ENCODE measurements around the gene MDK.

MDK gene

DNA sequence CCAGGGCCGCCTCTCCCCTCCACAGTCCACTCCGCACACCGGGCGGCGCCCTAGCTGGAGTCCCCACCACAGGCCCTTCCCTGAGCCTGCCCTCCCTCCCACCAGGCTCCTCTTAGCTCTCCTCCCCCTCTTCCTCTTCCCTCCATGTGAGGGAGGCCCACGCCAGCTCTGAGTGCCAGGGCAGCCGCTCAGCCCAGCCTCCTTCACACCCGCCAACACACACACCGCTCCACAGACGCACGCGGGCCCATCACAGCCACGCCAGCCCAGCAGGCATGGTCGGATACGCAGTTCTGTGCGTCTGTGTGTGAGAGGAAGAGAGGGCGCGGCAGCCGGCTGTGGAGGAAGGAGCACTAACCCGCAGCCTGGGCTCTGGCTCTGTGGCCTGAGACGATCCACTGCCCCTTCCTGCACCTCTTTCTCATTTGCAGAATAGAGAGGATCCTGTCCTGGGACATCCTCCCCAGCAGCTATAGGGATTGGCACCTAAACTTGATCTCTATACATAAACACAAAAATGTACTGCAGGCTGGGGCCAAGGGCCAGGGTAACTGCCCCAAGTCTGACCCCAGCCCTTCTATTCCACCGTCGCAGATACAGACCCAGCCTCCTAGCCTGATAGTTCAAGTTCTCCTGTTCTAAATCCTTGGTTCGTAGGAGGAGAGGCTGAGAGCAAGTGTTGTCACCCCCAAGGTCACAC lies 6.6 kb downstream of the MDK start:
- TF ChIP-seq, protein P1, sequence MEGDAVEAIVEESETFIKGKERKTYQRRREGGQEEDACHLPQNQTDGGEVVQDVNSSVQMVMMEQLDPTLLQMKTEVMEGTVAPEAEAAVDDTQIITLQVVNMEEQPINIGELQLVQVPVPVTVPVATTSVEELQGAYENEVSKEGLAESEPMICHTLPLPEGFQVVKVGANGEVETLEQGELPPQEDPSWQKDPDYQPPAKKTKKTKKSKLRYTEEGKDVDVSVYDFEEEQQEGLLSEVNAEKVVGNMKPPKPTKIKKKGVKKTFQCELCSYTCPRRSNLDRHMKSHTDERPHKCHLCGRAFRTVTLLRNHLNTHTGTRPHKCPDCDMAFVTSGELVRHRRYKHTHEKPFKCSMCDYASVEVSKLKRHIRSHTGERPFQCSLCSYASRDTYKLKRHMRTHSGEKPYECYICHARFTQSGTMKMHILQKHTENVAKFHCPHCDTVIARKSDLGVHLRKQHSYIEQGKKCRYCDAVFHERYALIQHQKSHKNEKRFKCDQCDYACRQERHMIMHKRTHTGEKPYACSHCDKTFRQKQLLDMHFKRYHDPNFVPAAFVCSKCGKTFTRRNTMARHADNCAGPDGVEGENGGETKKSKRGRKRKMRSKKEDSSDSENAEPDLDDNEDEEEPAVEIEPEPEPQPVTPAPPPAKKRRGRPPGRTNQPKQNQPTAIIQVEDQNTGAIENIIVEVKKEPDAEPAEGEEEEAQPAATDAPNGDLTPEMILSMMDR (IDR thresholded peaks at IDR 0.05; ENCODE audit: low read depth, low read length, missing control alignments), result no peak
- in situ Hi-C loops (cut with HindIII; ENCODE audit: low sequenced_read_pairs), result no loop called here
- no peak for DNase-seq (ENCODE audit: low read depth)
- H3K4me3 ChIP-seq (ENCODE audit: low read depth, low read length), result no peak overlapping the region

DNA sequence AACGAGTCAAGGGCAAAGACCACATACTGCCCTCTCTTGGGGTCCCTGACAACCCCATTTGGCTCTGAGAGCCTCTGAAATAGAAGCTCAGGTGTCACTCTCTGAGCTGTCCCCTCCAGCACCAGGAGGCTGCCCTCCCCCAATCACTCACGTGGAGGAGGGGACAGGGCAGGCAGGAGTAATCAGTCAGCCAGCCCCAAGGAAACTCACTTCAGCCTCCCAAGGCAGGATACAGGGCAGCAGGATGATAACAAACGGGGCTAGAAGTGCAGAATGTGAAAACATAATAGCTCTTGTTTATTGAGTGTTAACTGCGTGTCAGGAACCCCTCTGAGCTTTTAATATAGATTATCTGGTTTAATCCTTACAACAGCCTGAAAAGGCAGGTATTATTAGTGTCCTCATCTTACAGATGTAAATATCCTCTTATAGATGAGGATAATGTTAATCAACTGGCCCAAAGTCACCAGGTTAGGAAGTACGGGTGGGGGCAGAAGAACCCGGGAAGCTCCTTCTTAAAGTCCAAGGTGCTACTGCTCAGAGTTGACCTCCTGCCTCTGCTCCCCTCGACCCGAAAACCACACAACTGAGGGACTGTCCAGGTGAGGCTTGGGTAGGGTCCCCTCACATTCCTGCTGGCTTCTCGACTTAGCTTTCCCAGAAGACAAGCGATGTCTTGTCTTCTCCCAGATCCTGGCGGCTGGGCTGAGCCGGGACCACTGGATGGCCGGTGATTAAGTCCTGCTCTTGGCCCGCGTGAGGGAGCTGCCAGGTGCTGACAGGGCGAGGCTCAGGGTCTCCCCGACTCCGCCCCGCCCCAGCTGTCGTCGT lies 7.4 kb downstream of the MDK start:
- peak overlapping the region; percentile 43 for H3K4me3 ChIP-seq (ENCODE audit: low read depth, low read length)
- no peak for DNase-seq (ENCODE audit: low read depth)
- in situ Hi-C loops (cut with HindIII; ENCODE audit: low sequenced_read_pairs), result no loop called here
- TF ChIP-seq, protein P1 (IDR thresholded peaks at IDR 0.05; ENCODE audit: low read depth, low read length, missing control alignments), result no peak

DNA sequence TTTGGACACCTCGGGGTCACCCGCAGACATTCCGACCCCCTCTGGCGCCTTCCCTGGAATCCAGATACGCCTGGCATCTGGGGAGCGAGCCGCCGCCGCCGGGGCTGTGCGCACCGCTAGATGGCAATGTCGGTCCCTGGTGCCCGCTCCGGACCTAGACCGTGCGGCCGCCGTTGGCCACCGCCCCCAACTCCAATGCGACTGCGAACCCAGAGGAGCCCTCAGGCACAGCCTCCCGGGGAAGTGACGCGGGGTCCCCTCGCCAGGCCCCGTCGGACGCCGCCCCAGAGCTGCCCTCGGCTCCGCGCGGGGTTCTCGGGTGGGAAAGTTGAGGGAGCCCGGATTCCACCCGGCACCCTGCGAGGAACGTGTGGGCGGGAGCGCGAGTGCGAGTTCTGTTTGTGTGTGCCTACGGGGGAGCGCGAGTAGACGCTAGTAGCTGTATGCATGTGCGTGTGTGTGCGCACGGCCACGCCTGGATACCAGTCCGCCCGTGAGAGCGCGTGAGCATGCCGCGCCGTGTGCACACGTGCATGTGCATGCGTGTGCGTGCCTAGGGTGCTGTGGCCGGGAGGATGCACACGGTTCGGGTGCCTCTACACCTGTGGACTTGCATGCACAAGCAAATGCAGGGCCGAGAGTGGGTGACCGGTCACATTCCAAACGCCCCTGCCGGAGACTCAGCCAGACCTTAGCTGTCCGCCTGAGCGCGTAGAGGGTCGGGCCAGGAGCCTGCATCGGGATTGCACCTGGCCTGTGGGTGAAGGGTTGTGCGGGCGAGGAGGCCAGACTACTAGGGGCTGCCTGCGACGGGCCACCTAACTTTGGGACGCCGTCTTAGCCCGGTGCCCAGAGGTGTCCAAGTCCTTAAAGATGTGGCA lies 8.2 kb downstream of the MDK start:
- in situ Hi-C loops (cut with HindIII; ENCODE audit: low sequenced_read_pairs), result no loop called here
- no peak for DNase-seq (ENCODE audit: low read depth)
- H3K4me3 ChIP-seq (ENCODE audit: low read depth, low read length), result peak overlapping the region; percentile 43
- TF ChIP-seq, protein P1 (IDR thresholded peaks at IDR 0.05; ENCODE audit: low read depth, low read length, missing control alignments), result peak; percentile 74

DNA sequence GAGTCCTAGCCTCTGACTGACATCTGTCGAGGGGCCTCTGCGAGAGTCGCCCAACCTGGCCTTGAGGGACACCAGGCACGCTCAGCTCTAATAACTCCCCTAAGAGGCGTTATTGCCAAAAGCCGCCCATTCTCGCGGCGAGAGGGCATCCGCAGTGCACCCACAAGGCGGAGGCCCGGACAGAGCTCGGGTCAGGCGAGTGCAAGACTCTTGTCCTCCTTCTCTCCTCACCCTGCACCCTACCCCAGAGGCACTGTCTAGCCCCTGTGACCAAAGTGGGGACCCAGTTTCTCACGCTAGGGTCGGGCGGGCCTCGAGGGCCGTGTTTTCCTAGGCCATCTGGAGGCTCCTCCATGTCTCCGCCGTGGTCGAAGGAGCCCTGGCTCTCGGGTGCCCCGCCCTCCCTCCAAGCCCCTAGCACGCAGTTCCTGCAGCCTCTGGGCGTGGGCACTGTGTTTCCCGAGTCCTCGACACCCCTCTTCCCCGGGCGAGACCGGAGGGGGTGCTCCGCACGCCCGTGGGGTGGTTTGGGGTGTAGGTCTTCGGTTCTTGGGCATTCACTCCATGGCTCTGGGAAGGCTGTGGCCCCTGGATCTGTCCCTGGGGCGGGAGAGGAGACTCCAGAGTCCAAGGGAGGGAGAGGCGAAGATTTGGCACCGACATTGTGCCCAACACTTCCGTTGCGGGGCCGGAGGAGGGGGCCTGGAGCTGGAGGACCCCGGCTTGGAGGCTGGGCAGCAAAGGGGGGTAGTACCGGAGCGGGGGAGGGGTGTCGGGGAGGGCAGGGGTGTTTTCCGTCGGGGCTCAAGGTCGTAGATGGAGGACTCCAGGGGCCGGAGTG lies 9.1 kb downstream of the MDK start:
- in situ Hi-C loops (cut with HindIII; ENCODE audit: low sequenced_read_pairs), result no loop called here
- no peak for DNase-seq (ENCODE audit: low read depth)
- TF ChIP-seq, protein P1 (IDR thresholded peaks at IDR 0.05; ENCODE audit: low read depth, low read length, missing control alignments), result no peak
- H3K4me3 ChIP-seq (ENCODE audit: low read depth, low read length), result no peak overlapping the region

DNA sequence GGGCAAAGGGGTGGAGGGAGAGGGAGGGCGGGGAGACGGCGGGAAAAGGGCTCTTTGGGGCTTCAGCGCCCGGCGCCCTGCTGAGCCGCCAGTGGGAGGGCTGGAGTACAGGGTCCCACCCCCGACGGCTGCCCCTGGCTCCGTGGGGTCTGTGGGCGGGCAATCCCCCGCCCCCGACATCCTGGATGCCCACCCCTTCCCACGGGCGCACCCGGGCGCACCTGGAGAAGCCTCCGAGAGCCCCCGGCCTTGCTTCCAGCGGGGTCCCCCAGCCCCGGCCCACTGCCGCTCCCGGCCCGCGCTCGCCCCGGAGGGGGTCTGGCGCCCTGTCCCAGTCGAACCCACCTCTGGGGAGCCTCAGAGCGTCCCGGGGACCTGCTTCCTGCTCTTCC lies 9.7 kb downstream of the MDK start:
- TF ChIP-seq, protein P1 (IDR thresholded peaks at IDR 0.05; ENCODE audit: low read depth, low read length, missing control alignments), result no peak
- H3K4me3 ChIP-seq (ENCODE audit: low read depth, low read length), result peak overlapping the region; percentile 22
- DNase-seq (ENCODE audit: low read depth), result no peak
- in situ Hi-C loops (cut with HindIII; ENCODE audit: low sequenced_read_pairs), result no loop called here

All from astrocyte of the cerebellum (primary cell).